ENCODE measurements around the gene MRPL16.
"Not testable (repeated sequence)": the region's sequence is repeated elsewhere in the genome, so short reads cannot be mapped to it uniquely, and the experiment has no call there.

MRPL16 gene

DNA sequence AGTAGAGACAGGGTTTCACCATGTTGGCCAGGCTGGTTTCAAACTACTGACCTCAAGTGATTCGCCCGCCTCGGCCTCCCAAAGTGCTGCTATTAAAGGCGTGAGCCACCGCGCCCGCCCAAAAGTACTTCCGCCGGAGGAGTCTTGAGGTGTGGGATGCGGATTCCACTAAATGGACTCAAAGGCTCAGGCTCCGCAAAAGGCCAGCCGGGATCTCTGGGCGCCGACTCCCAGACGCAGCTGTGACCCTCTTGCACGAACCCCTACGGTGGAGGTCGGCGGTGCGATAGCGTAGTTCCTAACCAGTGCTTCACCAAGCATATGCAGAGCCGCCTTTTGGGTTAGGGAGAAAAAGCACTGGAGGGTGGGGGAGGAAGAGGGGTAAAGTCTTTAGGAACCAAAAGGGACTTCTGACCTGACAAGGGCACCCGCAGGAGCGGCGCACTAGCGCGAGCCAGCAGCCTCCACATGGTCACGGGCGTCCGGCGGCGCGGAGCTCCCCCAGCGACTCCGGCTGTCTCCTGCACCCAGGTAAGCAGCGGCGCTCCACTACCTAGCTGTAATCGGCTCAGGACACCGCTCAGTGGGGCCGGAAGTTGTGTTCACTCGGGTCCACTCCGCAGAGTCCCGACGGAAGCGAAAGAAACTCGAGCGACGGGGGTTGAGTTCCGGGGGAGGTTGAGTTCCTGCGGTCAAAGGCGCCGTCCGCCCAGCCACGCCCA is at the start of gene MRPL16:
Gene MRPL16 (minus strand): TSS at position 590 of the 722 bp plus-strand sequence. CDS start 120 bp downstream, at position 470.
- peak; percentile 42 for TF ChIP-seq CTCF (IDR thresholded peaks at IDR 0.05)
- TF ChIP-seq ZFX (IDR thresholded peaks at IDR 0.05; ENCODE audit: borderline replicate concordance): no peak
- H3K27ac ChIP-seq: peak within 1 kb of the TSS; percentile 85

DNA sequence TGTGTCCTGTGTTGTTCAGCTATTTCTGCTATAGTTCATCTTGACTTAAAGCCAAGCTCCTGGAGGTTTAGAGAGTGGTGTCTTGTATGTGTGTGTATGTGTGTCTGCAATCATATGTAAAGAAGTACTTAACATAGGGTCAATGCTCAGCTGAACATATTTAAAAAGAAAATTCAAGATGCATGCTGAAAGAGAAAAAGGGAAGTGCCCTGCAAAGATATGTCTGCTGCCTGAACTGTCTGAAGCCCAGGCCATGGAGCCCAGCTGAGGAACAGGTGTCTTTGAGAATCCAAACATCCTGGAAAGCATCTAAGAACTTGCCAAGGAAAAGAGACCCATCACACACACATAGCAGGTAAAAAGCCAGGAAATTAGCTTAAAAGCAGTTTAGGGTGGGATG is 49.1 kb upstream of the MRPL16 start:
- TF ChIP-seq CTCF (IDR thresholded peaks at IDR 0.05) (no peak), ZFX (IDR thresholded peaks at IDR 0.05; ENCODE audit: borderline replicate concordance) (no peak)
- no peak overlapping the region for H3K27ac ChIP-seq

DNA sequence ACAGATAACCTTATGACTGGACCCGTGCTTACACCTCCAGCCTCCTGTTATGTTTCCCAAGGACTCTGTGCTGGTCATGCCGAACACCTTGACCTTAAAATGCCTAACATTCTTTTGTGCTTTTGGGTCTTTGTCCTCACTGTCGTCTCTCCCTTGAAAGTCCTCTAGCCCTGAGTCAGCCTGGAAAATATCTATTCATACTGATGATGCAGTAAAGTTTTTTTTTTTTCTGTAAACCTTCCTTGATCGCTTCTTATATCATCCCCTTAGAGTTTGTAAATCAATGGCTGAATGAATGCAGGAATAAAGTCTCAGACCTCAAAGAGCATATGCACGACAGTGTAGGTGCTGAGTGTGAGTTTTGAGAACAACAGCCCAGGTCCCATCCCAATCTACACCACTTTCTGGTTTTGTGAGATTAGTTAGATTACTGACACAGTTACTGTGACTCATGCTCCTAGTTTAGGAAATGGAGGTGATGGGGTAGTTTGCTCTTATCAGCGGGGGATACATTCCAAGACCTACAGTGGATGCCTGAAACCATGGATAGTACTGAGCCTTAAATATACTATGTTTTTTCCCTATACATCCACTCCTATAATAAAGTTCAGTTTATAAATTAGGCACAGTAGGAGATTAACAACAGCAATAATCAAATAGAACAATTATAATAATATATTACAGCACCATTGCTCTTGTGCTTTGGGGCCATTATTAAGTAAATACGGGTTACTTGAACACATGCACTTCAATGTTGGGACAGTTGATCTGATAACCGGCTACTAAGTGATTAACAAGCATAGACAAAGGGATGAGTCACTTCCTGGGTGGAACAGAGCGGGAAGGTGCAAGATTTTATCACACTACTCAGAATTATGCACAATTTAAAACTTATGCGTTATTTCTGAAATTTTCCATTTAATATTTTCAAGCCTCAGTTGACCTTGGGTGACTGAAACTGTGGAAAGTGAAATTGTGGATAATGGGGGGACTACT is 47.2 kb upstream of the MRPL16 start:
- H3K27ac ChIP-seq: no peak overlapping the region
- TF ChIP-seq CTCF (IDR thresholded peaks at IDR 0.05) (no peak), ZFX (IDR thresholded peaks at IDR 0.05; ENCODE audit: borderline replicate concordance) (no peak)

- H3K27ac ChIP-seq: no peak overlapping the region
- no peak for TF ChIP-seq ZFX (IDR thresholded peaks at IDR 0.05; ENCODE audit: borderline replicate concordance)
- no peak for TF ChIP-seq CTCF (IDR thresholded peaks at IDR 0.05)
Measured at GRCh38 chr11:59854871-59855270, 44.3 kb upstream of the MRPL16 start.

- not testable (repeated sequence) for H3K27ac ChIP-seq
Measured at GRCh38 chr11:59851416-59851815, 40.8 kb upstream of the MRPL16 start.

DNA sequence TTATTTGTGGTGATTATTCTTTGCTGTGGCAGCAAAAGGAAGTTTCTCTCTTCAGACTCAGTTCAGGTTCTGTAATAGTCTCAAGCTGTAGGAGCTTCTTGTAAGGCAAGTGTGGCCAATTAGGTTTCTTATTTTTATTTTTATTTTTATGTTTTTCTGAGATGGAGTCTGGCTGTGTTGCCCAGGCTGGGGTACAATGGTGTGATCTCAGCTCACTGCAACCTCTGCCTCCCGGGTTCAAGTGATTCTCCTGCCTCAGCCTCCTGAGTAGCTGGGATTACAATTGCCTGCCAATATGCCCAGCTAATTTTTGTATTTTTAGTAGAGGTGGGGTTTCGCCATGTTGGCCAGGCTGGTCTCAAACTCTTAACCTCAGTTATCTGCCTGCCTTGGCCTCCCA is 39.0 kb upstream of the MRPL16 start:
- not testable (repeated sequence) for H3K27ac ChIP-seq

GRCh38 chr11:59849129-59849528 is 38.6 kb upstream of the MRPL16 start:
- TF ChIP-seq CTCF (IDR thresholded peaks at IDR 0.05): no peak
- TF ChIP-seq ZFX (IDR thresholded peaks at IDR 0.05; ENCODE audit: borderline replicate concordance): no peak
- H3K27ac ChIP-seq: no peak overlapping the region

DNA sequence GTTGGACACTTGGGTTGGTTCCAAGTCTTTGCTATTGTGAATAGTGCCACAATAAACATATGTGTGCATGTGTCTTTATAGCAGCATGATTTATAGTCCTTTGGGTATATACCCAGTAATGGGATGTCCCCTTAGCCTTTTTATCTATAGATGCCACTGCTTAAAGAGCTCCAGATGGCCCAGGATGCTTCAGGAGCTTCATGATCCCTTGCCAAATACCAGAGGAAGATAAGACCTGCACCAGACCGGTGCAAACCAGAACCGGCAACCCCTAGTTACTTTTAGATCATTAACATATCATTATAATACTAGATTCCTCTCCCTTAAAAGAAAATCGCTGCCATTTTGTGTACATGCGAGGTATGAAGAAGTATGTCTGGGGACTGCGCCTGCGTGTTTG is 37.9 kb upstream of the MRPL16 start:
- not testable (repeated sequence) for H3K27ac ChIP-seq
